Sigmoid colon (tissue), 7 donors: ENCODE data around the gene ATRNL1. TPM values are rescaled to one million over a fixed set of nuclear protein-coding genes. Genes with fewer than 3 reads are reported as not detected.

Source experiments
- DNase-seq: peaks from one replicate; pipeline ENCODE4 v3.0.0-alpha.2; 2019
- H3K27ac ChIP-seq, 4 donors: fragments of 200-600 bp; sonication (generic); one replicate each; pipeline ENCODE4 v1.5.1; 2016 to 2019; ENCODE audit warnings: mild to moderate bottlenecking in 1 of 4
- H3K27me3 ChIP-seq, 3 donors: fragments of 200-600 bp; sonication (generic); one replicate each; pipeline ENCODE4 v1.5.1; 2019; ENCODE audit warnings: mild to moderate bottlenecking in 1 of 3
- H3K36me3 ChIP-seq, 4 donors: fragments of 200-600 bp; sonication (generic); one replicate each; pipeline ENCODE4 v1.5.1; 2016 to 2019
- H3K4me1 ChIP-seq, 4 donors: fragments of 200-600 bp; sonication (generic); one replicate each; pipeline ENCODE4 v1.5.1; 2017 to 2019
- H3K4me3 ChIP-seq, 4 donors: fragments of 200-600 bp; sonication (generic); one replicate each; pipeline ENCODE4 v1.5.1; 2017 to 2019; ENCODE audit warnings: mild to moderate bottlenecking in 2 of 4, moderate library complexity in 1 of 4
- H3K9me3 ChIP-seq, 4 donors: fragments of 200-600 bp in 3 of 4; sonication (generic) in 3 of 4; one replicate each; pipeline versions ENCODE4 v1.5.1 to v1.6.1; 2013 to 2019
- CTCF ChIP-seq, 4 experiments: fragments of 450-650 bp in 3 of 4; fragments of 200-600 bp in 1 of 4; IDR thresholded peaks; one replicate each; pipeline ENCODE4 v1.5.1; 2016 to 2019; ENCODE audit warnings: antibody characterized with exemption in 4 of 4, mild to moderate bottlenecking in 3 of 4, moderate library complexity in 2 of 4
- EP300 ChIP-seq, 4 donors: sonication (generic); formaldehyde crosslinking; IDR thresholded peaks; one replicate each; pipeline ENCODE4 v1.6.1; 2017; ENCODE audit warnings: antibody characterized with exemption in 4 of 4
- POLR2A ChIP-seq, 2 donors: fragments of 450-650 bp; IDR thresholded peaks; one replicate each; pipeline ENCODE4 v1.6.1; 2016; ENCODE audit warnings: antibody characterized with exemption in 2 of 2, mild to moderate bottlenecking in 2 of 2, moderate library complexity in 2 of 2
- POLR2AphosphoS5 ChIP-seq, 4 donors: sonication (generic); formaldehyde crosslinking; IDR thresholded peaks; one replicate each; pipeline ENCODE4 v1.6.1; 2017; ENCODE audit warnings: antibody characterized with exemption in 4 of 4
- WGBS, 2 donors: extraction: QIAGEN DNeasy Blood & Tissue Kit; methylation state at CpG; one replicate each; pipeline ENCODE4 v1.1.7; 2013; 5-methylcytosine and 5-hydroxymethylcytosine counted together
- intact Hi-C: fragments of 100-400 bp; cut with DNase I; formaldehyde crosslinking; loops from one replicate; pipeline ENCODE4 v1.15.1; 2023
- polyA plus RNA-seq, 3 donors: library from polyadenylated mRNA; stranded (reverse); fragments of 200-250 nt; gene quantifications; one replicate each; pipeline ENCODE4 v1.2.3, GENCODE V29; 2013
- total RNA-seq, 4 donors: library from RNA; depleted of rRNA; stranded (reverse); fragments of >200 nt; gene quantifications; one replicate each; pipeline ENCODE4 v1.1.0, GENCODE V29; 2016
- donor health status: healthy with polysubstance abuse.
- donor health status: Bipolar disorder and iron deficiency.
- donor health status: healthy.

ATRNL1 gene
- total and polyA plus RNA-seq, 7 donors = 0.57 to 17.3 (median 6.9) TPM; not detected in 1

GRCh38 chr10:115436999-115437398, 343.8 kb downstream of the ATRNL1 start:
- Histone ChIP-seq H3K27me3 (no peaks in the 10 kb centered on the region), H3K27ac (no peak overlapping the region), H3K4me1 (no peaks in the 10 kb centered on the region), H3K4me3 (no peak overlapping the region), H3K36me3 (no peaks in the 10 kb centered on the region), H3K9me3 (no peaks in the 10 kb centered on the region)
- no peak for DNase-seq
- WGBS, 2 donors = 68 to 79% methylated on average over 3 of the region's 3 CpGs
- TF ChIP-seq EP300 (IDR thresholded peaks at IDR 0.05) = no peak
- TF ChIP-seq POLR2AphosphoS5 (IDR thresholded peaks at IDR 0.05) = no peak
- no peak for TF ChIP-seq CTCF (IDR thresholded peaks at IDR 0.05)
- TF ChIP-seq POLR2A (IDR thresholded peaks at IDR 0.05) = no peak
- intact Hi-C loops = no loop called here

- Histone ChIP-seq H3K36me3 (no peaks in the 10 kb centered on the region), H3K4me3 (no peak overlapping the region), H3K9me3 (no peaks in the 10 kb centered on the region), H3K4me1 (no peaks in the 10 kb centered on the region), H3K27ac (no peak overlapping the region), H3K27me3 (no peaks in the 10 kb centered on the region)
- TF ChIP-seq POLR2A (IDR thresholded peaks at IDR 0.05) (no peak), EP300 (IDR thresholded peaks at IDR 0.05) (no peak), POLR2AphosphoS5 (IDR thresholded peaks at IDR 0.05) (no peak), CTCF (IDR thresholded peaks at IDR 0.05) (no peak)
- intact Hi-C loops = no loop called here
- no peak for DNase-seq
- 54 to 67% methylated on average over 2 of the region's 2 CpGs for WGBS, 2 donors
Measured at GRCh38 chr10:115441907-115442545, 348.9 kb downstream of the ATRNL1 start.

GRCh38 chr10:115456812-115457211, 363.6 kb downstream of the ATRNL1 start:
- Histone ChIP-seq H3K4me1 (no peaks in the 10 kb centered on the region), H3K27me3 (no peaks in the 10 kb centered on the region), H3K27ac (no peak overlapping the region), H3K9me3 (no peaks in the 10 kb centered on the region), H3K4me3 (no peak overlapping the region), H3K36me3 (no peaks in the 10 kb centered on the region)
- 82 to 95% methylated on average over 5 of the region's 5 CpGs for WGBS, 2 donors
- no peak for DNase-seq
- intact Hi-C loops = no loop called here
- TF ChIP-seq POLR2AphosphoS5 (IDR thresholded peaks at IDR 0.05) (no peak), CTCF (IDR thresholded peaks at IDR 0.05) (no peak), EP300 (IDR thresholded peaks at IDR 0.05) (no peak), POLR2A (IDR thresholded peaks at IDR 0.05) (no peak)

GRCh38 chr10:115483294-115483693, 390.1 kb downstream of the ATRNL1 start:
- H3K36me3 ChIP-seq = no peaks in the 10 kb centered on the region
- 83 to 91% methylated on average over 2 of the region's 2 CpGs for WGBS, 2 donors
- H3K4me3 ChIP-seq = no peak overlapping the region
- H3K27me3 ChIP-seq = no peaks in the 10 kb centered on the region
- no peaks in the 10 kb centered on the region for H3K9me3 ChIP-seq
- intact Hi-C loops = no loop called here
- no peak overlapping the region for H3K27ac ChIP-seq
- TF ChIP-seq EP300 (IDR thresholded peaks at IDR 0.05) (no peak), CTCF (IDR thresholded peaks at IDR 0.05) (no peak), POLR2A (IDR thresholded peaks at IDR 0.05) (no peak), POLR2AphosphoS5 (IDR thresholded peaks at IDR 0.05) (no peak)
- no peak for DNase-seq
- no peaks in the 10 kb centered on the region for H3K4me1 ChIP-seq
